HepG2 (cell line): ENCODE data around the gene UQCC2. TPM values are rescaled to one million over a fixed set of nuclear protein-coding genes. Genes with fewer than 3 reads are reported as not detected.

Experiments used
- ASH2L ChIP-seq: fragments of 300-600, 200-600 bp; sonication (generic); IDR thresholded peaks from 2 replicates; pipeline ENCODE4 v1.7.0; 2017; ENCODE audit warnings: low read depth, mild to moderate bottlenecking, moderate library complexity, mixed read lengths, low read length; ENCODE audit not compliant: insufficient read length
- ELF4 ChIP-seq: sonication (generic); formaldehyde crosslinking; IDR thresholded peaks from 2 replicates; pipeline ENCODE4 v1.5.0; 2020; ENCODE audit warnings: missing genetic modification reagents, mild to moderate bottlenecking, moderate library complexity, borderline replicate concordance
- HIVEP1 ChIP-seq: sonication (generic); formaldehyde crosslinking; IDR thresholded peaks from 2 replicates; pipeline ENCODE4 v1.4.0; 2020; ENCODE audit warnings: mild to moderate bottlenecking, missing genetic modification reagents
- HOXA5 ChIP-seq: sonication (generic); formaldehyde crosslinking; IDR thresholded peaks from 2 replicates; pipeline ENCODE4 v1.4.0; 2020; ENCODE audit warnings: missing genetic modification reagents
- ZFAT ChIP-seq: sonication (generic); formaldehyde crosslinking; conservative IDR thresholded peaks from 2 replicates; pipeline ENCODE4 v1.8.1; 2023; ENCODE audit warnings: missing genetic modification reagents, inconsistent platforms
- ZNF253 ChIP-seq: sonication (generic); formaldehyde crosslinking; IDR thresholded peaks from 2 replicates; pipeline ENCODE4 v1.8.0; 2022; ENCODE audit warnings: mild to moderate bottlenecking, missing genetic modification reagents, borderline replicate concordance
- ZNF350 ChIP-seq: sonication (generic); formaldehyde crosslinking; IDR thresholded peaks from 2 replicates; pipeline ENCODE4 v1.4.0; 2020; ENCODE audit warnings: mild to moderate bottlenecking, low read depth, missing genetic modification reagents, borderline replicate concordance
- ZNF549 ChIP-seq: sonication (generic); formaldehyde crosslinking; IDR thresholded peaks from 2 replicates; pipeline ENCODE4 v1.5.0; 2020; ENCODE audit warnings: missing genetic modification reagents
- ZNF766 ChIP-seq: sonication (generic); formaldehyde crosslinking; IDR thresholded peaks from 2 replicates; pipeline ENCODE4 v1.5.0; 2020; ENCODE audit warnings: missing genetic modification reagents, borderline replicate concordance
- ZNF777 ChIP-seq: sonication (generic); formaldehyde crosslinking; IDR thresholded peaks from 2 replicates; pipeline ENCODE4 v1.4.0; 2020; ENCODE audit warnings: missing genetic modification reagents
- ZNF792 ChIP-seq: IDR thresholded peaks from 2 replicates; pipeline ENCODE4 v1.6.1; 2016
- ZNF883 ChIP-seq: sonication (generic); formaldehyde crosslinking; IDR thresholded peaks from 2 replicates; pipeline ENCODE4 v1.5.1; 2020; ENCODE audit warnings: mild to moderate bottlenecking, missing genetic modification reagents; ENCODE audit errors: not compliant biosample characterization
- polyA plus RNA-seq, 8 experiments: library from polyadenylated mRNA; depleted of rRNA in 3 of 8; stranded (reverse) in 7 of 8; unstranded in 1 of 8; fragments of >200 nt; fragmentation: Illumina TruSeq in 4 of 8; extraction: Trizol in 4 of 8; gene quantifications; 2 replicates each; pipeline versions ENCODE4 v1.2.1 to v1.2.3, GENCODE V29; 2011 to 2016; ENCODE audit warnings: low read depth in 4 of 8, missing spikeins in 1 of 8, mixed read lengths in 1 of 8; ENCODE audit not compliant: insufficient read depth in 1 of 8
- total RNA-seq, 5 experiments: library from RNA; depleted of rRNA; stranded (reverse); fragments of >200 nt; fragmentation: Illumina TruSeq; extraction: Trizol; gene quantifications; 2 replicates each; pipeline ENCODE4 v1.2.3, GENCODE V29; 2016; ENCODE audit warnings: low read depth in 1 of 5
- TF ChIP-seq, protein P1 (sequence below), 2 experiments: fragments of 450-650 bp in 1 of 2; sonication (generic) in 1 of 2; formaldehyde crosslinking in 1 of 2; IDR thresholded peaks; 2 replicates each; pipeline versions ENCODE4 v1.6.1 to v1.8.0; 2016 to 2022; ENCODE audit warnings: antibody characterized with exemption in 1 of 2, mild to moderate bottlenecking in 1 of 2, missing genetic modification reagents in 1 of 2
- TF ChIP-seq, protein P2 (sequence below): sonication (generic); formaldehyde crosslinking; IDR thresholded peaks from 2 replicates; pipeline ENCODE4 v1.4.0; 2020; ENCODE audit warnings: missing genetic modification reagents
- TF ChIP-seq, protein P3 (sequence below): sonication (generic); formaldehyde crosslinking; IDR thresholded peaks from 2 replicates; pipeline ENCODE4 v1.4.0; 2020; ENCODE audit warnings: mild to moderate bottlenecking, missing genetic modification reagents
- TF ChIP-seq, protein P4 (sequence below): IDR thresholded peaks from 2 replicates; pipeline ENCODE4 v1.6.1; 2012; ENCODE audit warnings: inconsistent platforms

Gene UQCC2
- total and polyA plus RNA-seq, 2 of the 13 experiments (the other 11 are each of a cell fraction or from before 2014, with no cell fraction given) = 82.4 to 238 TPM

DNA sequence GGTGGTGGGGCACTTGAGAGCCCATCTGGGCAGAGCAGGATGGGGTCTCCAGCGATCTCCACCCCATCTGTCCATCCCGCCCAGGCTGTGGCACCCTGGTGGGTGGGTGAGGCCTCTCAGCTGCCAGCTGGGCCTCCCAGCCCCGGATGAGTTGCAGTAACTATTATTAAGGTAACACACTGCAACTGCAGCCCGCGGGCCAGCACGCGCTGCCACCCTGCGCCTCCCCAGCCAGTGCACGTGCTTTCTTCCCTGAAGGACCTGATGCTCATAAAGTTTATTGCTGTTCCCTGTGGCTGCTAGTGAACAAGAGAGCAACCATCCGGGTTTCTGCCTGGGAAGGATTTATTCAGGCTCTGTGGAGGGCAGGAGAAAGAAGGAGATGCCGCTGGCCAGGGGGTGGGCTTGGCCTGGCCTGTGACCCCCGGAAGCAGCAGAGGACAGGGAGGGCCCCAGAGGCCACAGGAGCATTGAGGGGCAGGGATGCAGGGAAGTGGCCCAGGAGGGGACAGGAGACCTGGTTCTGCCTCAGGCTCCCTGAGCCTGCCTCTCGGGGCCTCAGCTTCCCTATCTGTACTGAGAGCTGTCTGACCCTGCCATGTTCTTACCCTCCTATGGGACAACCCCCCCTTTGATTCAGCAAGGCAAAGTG lies 33.5 kb upstream of the UQCC2 start (continued):
- TF ChIP-seq, protein P1, sequence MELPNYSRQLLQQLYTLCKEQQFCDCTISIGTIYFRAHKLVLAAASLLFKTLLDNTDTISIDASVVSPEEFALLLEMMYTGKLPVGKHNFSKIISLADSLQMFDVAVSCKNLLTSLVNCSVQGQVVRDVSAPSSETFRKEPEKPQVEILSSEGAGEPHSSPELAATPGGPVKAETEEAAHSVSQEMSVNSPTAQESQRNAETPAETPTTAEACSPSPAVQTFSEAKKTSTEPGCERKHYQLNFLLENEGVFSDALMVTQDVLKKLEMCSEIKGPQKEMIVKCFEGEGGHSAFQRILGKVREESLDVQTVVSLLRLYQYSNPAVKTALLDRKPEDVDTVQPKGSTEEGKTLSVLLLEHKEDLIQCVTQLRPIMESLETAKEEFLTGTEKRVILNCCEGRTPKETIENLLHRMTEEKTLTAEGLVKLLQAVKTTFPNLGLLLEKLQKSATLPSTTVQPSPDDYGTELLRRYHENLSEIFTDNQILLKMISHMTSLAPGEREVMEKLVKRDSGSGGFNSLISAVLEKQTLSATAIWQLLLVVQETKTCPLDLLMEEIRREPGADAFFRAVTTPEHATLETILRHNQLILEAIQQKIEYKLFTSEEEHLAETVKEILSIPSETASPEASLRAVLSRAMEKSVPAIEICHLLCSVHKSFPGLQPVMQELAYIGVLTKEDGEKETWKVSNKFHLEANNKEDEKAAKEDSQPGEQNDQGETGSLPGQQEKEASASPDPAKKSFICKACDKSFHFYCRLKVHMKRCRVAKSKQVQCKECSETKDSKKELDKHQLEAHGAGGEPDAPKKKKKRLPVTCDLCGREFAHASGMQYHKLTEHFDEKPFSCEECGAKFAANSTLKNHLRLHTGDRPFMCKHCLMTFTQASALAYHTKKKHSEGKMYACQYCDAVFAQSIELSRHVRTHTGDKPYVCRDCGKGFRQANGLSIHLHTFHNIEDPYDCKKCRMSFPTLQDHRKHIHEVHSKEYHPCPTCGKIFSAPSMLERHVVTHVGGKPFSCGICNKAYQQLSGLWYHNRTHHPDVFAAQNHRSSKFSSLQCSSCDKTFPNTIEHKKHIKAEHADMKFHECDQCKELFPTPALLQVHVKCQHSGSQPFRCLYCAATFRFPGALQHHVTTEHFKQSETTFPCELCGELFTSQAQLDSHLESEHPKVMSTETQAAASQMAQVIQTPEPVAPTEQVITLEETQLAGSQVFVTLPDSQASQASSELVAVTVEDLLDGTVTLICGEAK (IDR thresholded peaks at IDR 0.05) = no peak
- TF ChIP-seq, protein P1 (CRISPR knock-in tag; IDR thresholded peaks at IDR 0.05) = 0 out of 2 replicates have a peak, but pooled peaks have one; percentile 19
- TF ChIP-seq ZNF350 (CRISPR knock-in tag) (no peak), ZNF883 (CRISPR knock-in tag) (peak; percentile 4), ASH2L (no peak), HIVEP1 (CRISPR knock-in tag) (no peak), ZNF777 (CRISPR knock-in tag) (0 out of 2 replicates have a peak, but pooled peaks have one; percentile 31), HOXA5 (CRISPR knock-in tag) (0 out of 2 replicates have a peak, but pooled peaks have one; percentile 34), ELF4 (CRISPR knock-in tag) (no peak), ZFAT (CRISPR knock-in tag) (0 out of 2 replicates have a peak, but pooled peaks have one; percentile 47), ZNF253 (CRISPR knock-in tag) (no peak), ZNF766 (CRISPR knock-in tag) (no peak), ZNF792 (CRISPR knock-in tag) (no peak), ZNF549 (CRISPR knock-in tag) (no peak)
- TF ChIP-seq, protein P2, sequence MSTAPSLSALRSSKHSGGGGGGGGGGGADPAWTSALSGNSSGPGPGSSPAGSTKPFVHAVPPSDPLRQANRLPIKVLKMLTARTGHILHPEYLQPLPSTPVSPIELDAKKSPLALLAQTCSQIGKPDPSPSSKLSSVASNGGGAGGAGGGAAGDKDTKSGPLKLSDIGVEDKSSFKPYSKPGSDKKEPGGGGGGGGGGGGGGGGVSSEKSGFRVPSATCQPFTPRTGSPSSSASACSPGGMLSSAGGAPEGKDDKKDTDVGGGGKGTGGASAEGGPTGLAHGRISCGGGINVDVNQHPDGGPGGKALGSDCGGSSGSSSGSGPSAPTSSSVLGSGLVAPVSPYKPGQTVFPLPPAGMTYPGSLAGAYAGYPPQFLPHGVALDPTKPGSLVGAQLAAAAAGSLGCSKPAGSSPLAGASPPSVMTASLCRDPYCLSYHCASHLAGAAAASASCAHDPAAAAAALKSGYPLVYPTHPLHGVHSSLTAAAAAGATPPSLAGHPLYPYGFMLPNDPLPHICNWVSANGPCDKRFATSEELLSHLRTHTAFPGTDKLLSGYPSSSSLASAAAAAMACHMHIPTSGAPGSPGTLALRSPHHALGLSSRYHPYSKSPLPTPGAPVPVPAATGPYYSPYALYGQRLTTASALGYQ (CRISPR knock-in tag) = no peak
- TF ChIP-seq, protein P3, sequence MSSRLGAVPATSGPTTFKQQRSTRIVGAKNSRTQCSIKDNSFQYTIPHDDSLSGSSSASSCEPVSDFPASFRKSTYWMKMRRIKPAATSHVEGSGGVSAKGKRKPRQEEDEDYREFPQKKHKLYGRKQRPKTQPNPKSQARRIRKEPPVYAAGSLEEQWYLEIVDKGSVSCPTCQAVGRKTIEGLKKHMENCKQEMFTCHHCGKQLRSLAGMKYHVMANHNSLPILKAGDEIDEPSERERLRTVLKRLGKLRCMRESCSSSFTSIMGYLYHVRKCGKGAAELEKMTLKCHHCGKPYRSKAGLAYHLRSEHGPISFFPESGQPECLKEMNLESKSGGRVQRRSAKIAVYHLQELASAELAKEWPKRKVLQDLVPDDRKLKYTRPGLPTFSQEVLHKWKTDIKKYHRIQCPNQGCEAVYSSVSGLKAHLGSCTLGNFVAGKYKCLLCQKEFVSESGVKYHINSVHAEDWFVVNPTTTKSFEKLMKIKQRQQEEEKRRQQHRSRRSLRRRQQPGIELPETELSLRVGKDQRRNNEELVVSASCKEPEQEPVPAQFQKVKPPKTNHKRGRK (CRISPR knock-in tag) = no peak
- TF ChIP-seq, protein P4, sequence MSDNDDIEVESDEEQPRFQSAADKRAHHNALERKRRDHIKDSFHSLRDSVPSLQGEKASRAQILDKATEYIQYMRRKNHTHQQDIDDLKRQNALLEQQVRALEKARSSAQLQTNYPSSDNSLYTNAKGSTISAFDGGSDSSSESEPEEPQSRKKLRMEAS = peak; percentile 32; the same call in 1 of the 2 replicates
